IMR-90 (cell line): Measurements from ENCODE around the gene CPNE1. TPM values are rescaled to one million over a fixed set of nuclear protein-coding genes. Genes with fewer than 3 reads are reported as not detected.

Experiments
- ATAC-seq: fragments of 200-7000 bp; cut with Tn5 transposase; 2 replicates; pipeline ENCODE4 v1.9.1; 2020; ENCODE audit warnings: low read depth, mild to moderate bottlenecking, moderate library complexity
- BruUV-seq: library from RNA; stranded (reverse); fragments of 400-500 nt; replicated peaks from 2 replicates; lab custom pipeline; 2021; lab: Mats Ljungman, UMichigan
- CTCF ChIA-PET: fragments of 300-600 bp; formaldehyde crosslinking; extraction: SDS; loops from one replicate; lab custom pipeline; 2021; ENCODE audit warnings: antibody characterized with exemption; lab: Yijun Ruan, JAX
- POLR2A ChIA-PET: fragments of 300-600 bp; sonication (Branson Sonifier 250); formaldehyde crosslinking; loops from one replicate; lab custom pipeline; 2022; ENCODE audit warnings: antibody characterized with exemption; ENCODE audit not compliant: unreplicated experiment; lab: Charles Lee
- DNase-seq: peaks from one replicate; pipeline ENCODE4 v3.0.0; 2013
- H2AFZ ChIP-seq: replicated peaks from 2 replicates; pipeline ENCODE3; 2013; ENCODE audit warnings: low read length, mild to moderate bottlenecking; ENCODE audit not compliant: poor library complexity
- H2AK5ac ChIP-seq: 2 replicates; pipeline ENCODE4 v1.6.1; 2013; ENCODE audit warnings: low read depth, low read length, inconsistent platforms
- H2AK9ac ChIP-seq: replicated peaks from 2 replicates; pipeline ENCODE3; 2013; ENCODE audit warnings: mild to moderate bottlenecking, low read depth, low read length, moderate library complexity; ENCODE audit not compliant: poor library complexity
- H2BK120ac ChIP-seq: 2 replicates; pipeline ENCODE4 v1.6.1; 2013; ENCODE audit warnings: low read depth, low read length, inconsistent platforms
- H2BK15ac ChIP-seq: 3 replicates; pipeline ENCODE4 v1.6.1; 2013; ENCODE audit warnings: low read depth, low read length, inconsistent platforms
- H2BK20ac ChIP-seq: 2 replicates; pipeline ENCODE4 v1.6.1; 2013; ENCODE audit warnings: low read depth, mild to moderate bottlenecking, inconsistent platforms, low read length, moderate library complexity
- H2BK5ac ChIP-seq: 2 replicates; pipeline ENCODE4 v1.6.1; 2013; ENCODE audit warnings: mild to moderate bottlenecking, low read depth, low read length, inconsistent platforms; ENCODE audit not compliant: poor library complexity, severe bottlenecking
- H3K14ac ChIP-seq: replicated peaks from 2 replicates; pipeline ENCODE4 v1.6.1; 2013; ENCODE audit warnings: low read depth, low read length, inconsistent platforms
- H3K18ac ChIP-seq: 2 replicates; pipeline ENCODE4 v1.6.1; 2013; ENCODE audit warnings: low read depth, low read length, control low read depth
- H3K23ac ChIP-seq: 2 replicates; pipeline ENCODE4 v1.6.1; 2013; ENCODE audit warnings: low read depth, low read length, inconsistent platforms
- H3K27ac ChIP-seq: 2 replicates; pipeline ENCODE4 v1.5.1; 2013; ENCODE audit warnings: mild to moderate bottlenecking, control low read depth, low read length; ENCODE audit not compliant: insufficient read depth
- H3K27me3 ChIP-seq: 2 replicates; pipeline ENCODE4 v1.6.1; 2013; ENCODE audit warnings: low read length; ENCODE audit not compliant: control insufficient read depth, insufficient read depth
- H3K36me3 ChIP-seq: 2 replicates; pipeline ENCODE4 v1.6.1; 2013; ENCODE audit warnings: low read length, mixed read lengths; ENCODE audit not compliant: control insufficient read depth, insufficient read depth
- H3K4ac ChIP-seq: 2 replicates; pipeline ENCODE4 v1.6.1; 2013; ENCODE audit warnings: low read depth, low read length, inconsistent platforms
- H3K4me1 ChIP-seq: 2 replicates; pipeline ENCODE4 v1.6.1; 2013; ENCODE audit warnings: low read length, mixed read lengths; ENCODE audit not compliant: control insufficient read depth, insufficient read depth
- H3K4me2 ChIP-seq: 2 replicates; pipeline ENCODE4 v1.6.1; 2013; ENCODE audit warnings: low read depth, mild to moderate bottlenecking, control low read depth, low read length, moderate library complexity
- H3K4me3 ChIP-seq: 2 replicates; pipeline ENCODE4 v1.5.1; 2013; ENCODE audit warnings: low read depth, mild to moderate bottlenecking, control low read depth, low read length, moderate library complexity; ENCODE audit not compliant: insufficient read depth
- H3K56ac ChIP-seq: 2 replicates; pipeline ENCODE4 v1.6.1; 2013; ENCODE audit warnings: low read length, inconsistent platforms; ENCODE audit not compliant: insufficient read depth; ENCODE audit errors: extremely low read depth
- H3K79me1 ChIP-seq, 2 experiments: 2 replicates each; pipeline ENCODE4 v1.6.1; 2013; ENCODE audit warnings: low read length in 2 of 2, inconsistent platforms in 1 of 2, low read depth in 1 of 2
- H3K9ac ChIP-seq: 2 replicates; pipeline ENCODE4 v1.6.1; 2013; ENCODE audit warnings: low read depth, low read length, control low read depth
- H3K9me1 ChIP-seq: 2 replicates; pipeline ENCODE4 v1.6.1; 2013; ENCODE audit warnings: low read length, inconsistent platforms; ENCODE audit not compliant: insufficient read depth
- H3K9me3 ChIP-seq: 2 replicates; pipeline ENCODE4 v1.6.1; 2013; ENCODE audit warnings: low read length; ENCODE audit not compliant: control insufficient read depth, insufficient read depth
- H4K20me1 ChIP-seq: 2 replicates; pipeline ENCODE4 v1.6.1; 2013; ENCODE audit warnings: low read length, inconsistent platforms; ENCODE audit not compliant: insufficient read depth
- H4K5ac ChIP-seq: 2 replicates; pipeline ENCODE4 v1.6.1; 2013; ENCODE audit warnings: mild to moderate bottlenecking, low read depth, low read length, control low read depth
- H4K8ac ChIP-seq, 2 experiments: 2 replicates each; pipeline ENCODE4 v1.6.1; 2013; ENCODE audit warnings: low read depth in 2 of 2, low read length in 2 of 2, control low read depth in 1 of 2, inconsistent platforms in 1 of 2
- H4K91ac ChIP-seq: 2 replicates; pipeline ENCODE4 v1.6.1; 2013; ENCODE audit warnings: low read depth, low read length, inconsistent platforms; ENCODE audit not compliant: insufficient read depth
- FOS ChIP-seq: fragments of 150-350 bp; IDR thresholded peaks from 2 replicates; pipeline ENCODE4 v1.6.1; 2016; ENCODE audit warnings: low read depth, low read length
- WGBS, 2 experiments: methylation state at CpG; one replicate each; pipeline versions ENCODE4 v1.1.5 to v1.1.7; 2013; ENCODE audit warnings: missing lambda C conversion rate in 2 of 2; ENCODE audit not compliant: insufficient read length in 1 of 2; ENCODE audit errors: extremely low coverage in 2 of 2; 5-methylcytosine and 5-hydroxymethylcytosine counted together
- dilution Hi-C: fragments of 300-500 bp; cut with HindIII; formaldehyde crosslinking; loops from one replicate; pipeline ENCODE4 v1.14.3; 2018; ENCODE audit warnings: low sequenced_read_pairs; ENCODE audit not compliant: unreplicated experiment
- in situ Hi-C: fragments of 300-500 bp; cut with MboI; formaldehyde crosslinking; loops from 3 replicates; pipeline ENCODE4 v1.14.3; 2019; ENCODE audit warnings: low sequenced_read_pairs, inconsistent platforms, mixed read lengths
- intact Hi-C: fragments of 100-400 bp; cut with micrococcal nuclease; formaldehyde crosslinking; loops from 2 replicates; pipeline ENCODE4 v1.10.0; 2022
- polyA plus RNA-seq, 3 experiments: library from polyadenylated mRNA; depleted of rRNA; stranded (reverse); fragments of >200 nt; gene quantifications; 2 replicates each; pipeline ENCODE4 v1.2.3, GENCODE V29; 2012; ENCODE audit warnings: low replicate concordance in 1 of 3
- total RNA-seq: library from RNA; depleted of rRNA; stranded (reverse); fragments of >200 nt; gene quantifications from 2 replicates; pipeline ENCODE4 v1.2.3, GENCODE V29; 2012

Gene CPNE1
- total and polyA plus RNA-seq, 2 of the 4 experiments (the other 2 are of a cell fraction), result 163 to 165 TPM

GRCh38 chr20:35669681-35670080, 5.0 kb upstream of the CPNE1 start:
- Histone ChIP-seq H2BK120ac (no peak overlapping the region), H3K36me3 (peaks cover 39% of the 10 kb centered on the region), H2BK20ac (no peak overlapping the region), H3K79me1 (no peaks in the 10 kb centered on the region; a peak in 2 of 4 replicates), H2BK5ac (no peak overlapping the region), H4K20me1 (no peaks in the 10 kb centered on the region), H3K23ac (no peak overlapping the region), H3K9ac (no peak overlapping the region), H3K4me2 (no peak overlapping the region), H4K8ac (no peak overlapping the region), H3K14ac (no peak overlapping the region), H3K4ac (no peak overlapping the region), H3K56ac (no peak overlapping the region), H2AFZ (no peak overlapping the region), H3K4me1 (no peaks in the 10 kb centered on the region), H3K9me1 (peaks cover 8% of the 10 kb centered on the region; the same call in 1 of the 2 replicates), H3K18ac (no peak overlapping the region), H4K5ac (no peak overlapping the region), H3K27ac (no peak overlapping the region), H2AK9ac (no peak overlapping the region), H2BK15ac (no peak overlapping the region), H3K9me3 (no peaks in the 10 kb centered on the region), H2AK5ac (no peak overlapping the region), H3K4me3 (no peak overlapping the region), H3K27me3 (no peaks in the 10 kb centered on the region), H4K91ac (no peak overlapping the region)
- in situ Hi-C loops, result no loop called here
- WGBS, 2 experiments, result no CpG with 5 or more reads among the region's 1 CpG
- POLR2A ChIA-PET, result no interaction called here
- dilution Hi-C loops, result no loop called here
- DNase-seq (no peak), ATAC-seq (no peak)
- CTCF ChIA-PET, result no interaction called here
- BruUV-seq, result no TSS peak
- intact Hi-C loops, result loop anchor here (10.0 kb wide), 1 partner anchor 105 kb away; no protein-coding TSS in a partner anchor
- no peak for TF ChIP-seq FOS
